ENCODE measurements around the gene C12orf57. TPM values are rescaled to one million over a fixed set of nuclear protein-coding genes. Genes with fewer than 3 reads are reported as not detected.

The C12orf57 gene
- total RNA-seq, 5 donors from 2014 or later (not counting 1 experiment from before 2014, with no cell fraction given), result 256 to 466 (median 412) TPM

DNA sequence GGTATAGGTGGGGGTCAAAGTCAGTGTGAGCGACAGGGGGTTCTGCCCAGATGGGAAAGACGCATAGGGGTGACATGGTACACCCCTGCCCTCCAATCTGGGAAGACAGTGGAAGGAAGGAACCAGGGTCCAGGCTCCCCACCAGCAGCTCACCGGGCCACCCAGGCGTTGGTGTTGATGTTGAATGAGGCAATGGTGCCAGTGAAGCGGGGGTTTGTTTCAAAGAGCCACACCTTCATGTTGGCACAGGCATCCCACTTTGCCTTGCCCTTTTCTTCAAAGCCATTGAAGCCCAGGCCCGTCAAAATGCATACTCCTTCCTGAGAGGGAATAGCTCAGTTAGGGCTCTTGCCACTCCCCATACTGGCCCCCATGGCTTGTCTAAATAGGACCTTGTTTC is 34.4 kb downstream of the C12orf57 start:
- no peak overlapping the region for H3K4me3 ChIP-seq (ENCODE audit: control insufficient read depth in 1 of 2, extremely low read depth in 1 of 2, low read length in 1 of 2)
- peaks cover 15 to 91% of the 10 kb centered on the region in 2 donors for H3K36me3 ChIP-seq (ENCODE audit: control insufficient read depth in 2 of 2, extremely low read depth in 1 of 2, insufficient read depth in 1 of 2, low read length in 1 of 2)
- H3K4me1 ChIP-seq (ENCODE audit: control insufficient read depth in 1 of 2, extremely low read depth in 1 of 2, insufficient read depth in 2 of 2, low read length in 2 of 2), result no peaks in the 10 kb centered on the region
- peaks cover 0 to 4% (median 3%) of the 10 kb centered on the region in 3 donors for H3K4me1 Mint-ChIP-seq
- H3K9me3 Mint-ChIP-seq, result no peaks in the 10 kb centered on the region
- no peaks in the 10 kb centered on the region for H3K27me3 Mint-ChIP-seq
- DNase-seq (no peak), ATAC-seq (replicated peaks in 1 of 4) (no peak)
- no peak overlapping the region for H3K4me3 Mint-ChIP-seq
- H3K36me3 Mint-ChIP-seq, result peaks cover 41% of the 10 kb centered on the region
- no peak overlapping the region for H3K27ac Mint-ChIP-seq
- WGBS (ENCODE audit: insufficient coverage), result 87% methylated on average over 3 of the region's 6 CpGs
- no peaks in the 10 kb centered on the region for H3K9me3 ChIP-seq
- POLR2A ChIA-PET, result no interaction called here
- CTCF ChIA-PET, result interaction anchor here (0.6 kb wide), 2 partner anchors 40 to 116 kb away, joined by 4 read pairs; partner anchors contain the start of gene LPCAT3 (in 1 of the 2)
- no peak overlapping the region for H3K27ac ChIP-seq (ENCODE audit: low read length)
- H3K27me3 ChIP-seq (replicated peaks in 1 of 2; ENCODE audit: control insufficient read depth in 2 of 2, extremely low read depth in 1 of 2, insufficient read depth in 2 of 2, low read length in 1 of 2), result no peaks in the 10 kb centered on the region

DNA sequence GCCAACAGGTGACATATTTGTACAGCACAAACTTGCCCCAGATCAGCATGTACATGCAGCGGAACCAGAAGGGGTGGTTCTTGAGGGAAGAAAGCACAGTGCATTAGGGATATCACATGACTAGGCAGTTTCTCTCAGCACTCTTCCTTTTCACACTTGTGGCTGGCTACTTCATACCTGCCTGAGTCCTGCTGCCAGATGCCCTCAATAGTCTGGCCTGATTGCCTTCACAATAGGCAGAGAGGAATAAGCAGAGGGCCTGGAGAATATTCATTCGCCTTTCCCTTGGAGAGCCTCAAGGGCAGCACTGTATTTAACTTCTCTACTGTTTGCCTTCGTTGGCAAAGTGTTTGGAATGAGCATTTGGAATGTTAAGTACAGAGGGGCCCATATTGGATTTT is 34.8 kb downstream of the C12orf57 start:
- POLR2A ChIA-PET, result no interaction called here
- Mint-ChIP-seq H3K4me3 (no peak overlapping the region), H3K27ac (no peak overlapping the region), H3K4me1 (peaks cover 0 to 3% (median 3%) of the 10 kb centered on the region in 3 donors), H3K27me3 (no peaks in the 10 kb centered on the region), H3K9me3 (no peaks in the 10 kb centered on the region), H3K36me3 (peaks cover 43% of the 10 kb centered on the region)
- Histone ChIP-seq H3K36me3 (ENCODE audit: control insufficient read depth in 2 of 2, extremely low read depth in 1 of 2, insufficient read depth in 1 of 2, low read length in 1 of 2) (peaks cover 13 to 93% of the 10 kb centered on the region in 2 donors), H3K4me1 (ENCODE audit: control insufficient read depth in 1 of 2, extremely low read depth in 1 of 2, insufficient read depth in 2 of 2, low read length in 2 of 2) (no peaks in the 10 kb centered on the region), H3K27ac (ENCODE audit: low read length) (no peak overlapping the region), H3K9me3 (no peaks in the 10 kb centered on the region), H3K4me3 (ENCODE audit: control insufficient read depth in 1 of 2, extremely low read depth in 1 of 2, low read length in 1 of 2) (no peak overlapping the region), H3K27me3 (replicated peaks in 1 of 2; ENCODE audit: control insufficient read depth in 2 of 2, extremely low read depth in 1 of 2, insufficient read depth in 2 of 2, low read length in 1 of 2) (no peaks in the 10 kb centered on the region)
- no peak for ATAC-seq (replicated peaks in 1 of 4)
- DNase-seq, result no peak
- CTCF ChIA-PET, result interaction anchor here in 1 of 2 donors (0.6 kb wide), 1 partner anchor 116 kb away, joined by 4 read pairs; no protein-coding TSS in a partner anchor
- WGBS (ENCODE audit: insufficient coverage), result 86% methylated on average over 1 of the region's 3 CpGs

- peaks cover 13 to 89% of the 10 kb centered on the region in 2 donors for H3K36me3 ChIP-seq (ENCODE audit: control insufficient read depth in 2 of 2, extremely low read depth in 1 of 2, insufficient read depth in 1 of 2, low read length in 1 of 2)
These were observed 35.2 kb downstream of the C12orf57 start for GRCh38 chr12:6979021-6979420.

DNA sequence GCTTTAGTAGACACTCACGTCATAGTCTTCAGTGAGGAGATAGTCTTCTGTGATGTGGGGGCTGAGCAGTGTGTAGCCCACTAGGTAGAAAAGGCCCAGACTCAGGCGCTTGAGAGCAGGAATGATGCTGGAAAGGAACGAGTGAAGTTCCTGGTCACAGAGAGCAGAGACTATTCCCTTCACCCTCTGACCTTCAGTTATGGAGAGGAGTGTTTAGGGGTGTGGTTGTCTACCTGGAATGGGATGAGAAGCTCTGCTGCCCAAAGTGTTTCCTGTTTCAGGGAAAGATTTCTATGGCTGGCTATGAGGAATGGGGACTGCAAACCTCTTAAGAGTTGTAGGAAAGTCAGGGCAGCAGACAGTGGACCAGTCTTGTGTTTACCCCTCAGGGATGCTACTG is 35.6 kb downstream of the C12orf57 start:
- POLR2A ChIA-PET, result no interaction called here

More at GRCh38 chr12:6979021-6979420, 35.2 kb downstream of the C12orf57 start:
- H3K27ac ChIP-seq (ENCODE audit: low read length), result no peak overlapping the region
- no peak overlapping the region for H3K4me3 ChIP-seq (ENCODE audit: control insufficient read depth in 1 of 2, extremely low read depth in 1 of 2, low read length in 1 of 2)
- no peaks in the 10 kb centered on the region for H3K27me3 ChIP-seq (replicated peaks in 1 of 2; ENCODE audit: control insufficient read depth in 2 of 2, extremely low read depth in 1 of 2, insufficient read depth in 2 of 2, low read length in 1 of 2)
- H3K9me3 ChIP-seq, result no peaks in the 10 kb centered on the region
- ChIA-PET CTCF (no interaction called here), POLR2A (no interaction called here)
- H3K27me3 Mint-ChIP-seq, result no peaks in the 10 kb centered on the region
- peak overlapping the region in 1 of 2 donors; percentile 48 for H3K27ac Mint-ChIP-seq
- peaks cover 43% of the 10 kb centered on the region for H3K36me3 Mint-ChIP-seq
- no peak overlapping the region for H3K4me3 Mint-ChIP-seq
- H3K4me1 Mint-ChIP-seq, result no peaks in the 10 kb centered on the region
- DNase-seq, result no peak
- no peak for ATAC-seq (replicated peaks in 1 of 4)
- 89% methylated on average over 4 of the region's 6 CpGs for WGBS (ENCODE audit: insufficient coverage)
- H3K4me1 ChIP-seq (ENCODE audit: control insufficient read depth in 1 of 2, extremely low read depth in 1 of 2, insufficient read depth in 2 of 2, low read length in 2 of 2), result no peaks in the 10 kb centered on the region
- no peaks in the 10 kb centered on the region for H3K9me3 Mint-ChIP-seq

GRCh38 chr12:6980075-6980474 is 36.3 kb downstream of the C12orf57 start:
- Histone ChIP-seq H3K4me1 (ENCODE audit: control insufficient read depth in 1 of 2, extremely low read depth in 1 of 2, insufficient read depth in 2 of 2, low read length in 2 of 2) (no peaks in the 10 kb centered on the region), H3K27ac (ENCODE audit: low read length) (no peak overlapping the region), H3K27me3 (replicated peaks in 1 of 2; ENCODE audit: control insufficient read depth in 2 of 2, extremely low read depth in 1 of 2, insufficient read depth in 2 of 2, low read length in 1 of 2) (no peaks in the 10 kb centered on the region), H3K9me3 (no peaks in the 10 kb centered on the region), H3K4me3 (ENCODE audit: control insufficient read depth in 1 of 2, extremely low read depth in 1 of 2, low read length in 1 of 2) (no peak overlapping the region), H3K36me3 (ENCODE audit: control insufficient read depth in 2 of 2, extremely low read depth in 1 of 2, insufficient read depth in 1 of 2, low read length in 1 of 2) (peaks cover 13 to 85% of the 10 kb centered on the region in 2 donors)
- no peaks in the 10 kb centered on the region for H3K4me1 Mint-ChIP-seq
- H3K27ac Mint-ChIP-seq, result no peak overlapping the region
- no peak overlapping the region for H3K4me3 Mint-ChIP-seq
- no peak for ATAC-seq (replicated peaks in 1 of 4)
- 100% methylated on average over 2 of the region's 4 CpGs for WGBS (ENCODE audit: insufficient coverage)
- DNase-seq, result no peak
- peaks cover 40% of the 10 kb centered on the region for H3K36me3 Mint-ChIP-seq
- POLR2A ChIA-PET, result no interaction called here
- CTCF ChIA-PET, result no interaction called here
- H3K9me3 Mint-ChIP-seq, result no peaks in the 10 kb centered on the region
- H3K27me3 Mint-ChIP-seq, result no peaks in the 10 kb centered on the region

More for the DNA sequence above, 35.6 kb downstream of the C12orf57 start:
- no peak for ATAC-seq (replicated peaks in 1 of 4)
- H3K27ac ChIP-seq (ENCODE audit: low read length), result no peak overlapping the region
- WGBS (ENCODE audit: insufficient coverage), result no CpG with 5 or more reads among the region's 3 CpGs
- no peaks in the 10 kb centered on the region for H3K27me3 Mint-ChIP-seq
- H3K4me3 ChIP-seq (ENCODE audit: control insufficient read depth in 1 of 2, extremely low read depth in 1 of 2, low read length in 1 of 2), result no peak overlapping the region
- H3K4me1 Mint-ChIP-seq, result no peaks in the 10 kb centered on the region
- H3K9me3 ChIP-seq, result no peaks in the 10 kb centered on the region
- H3K4me1 ChIP-seq (ENCODE audit: control insufficient read depth in 1 of 2, extremely low read depth in 1 of 2, insufficient read depth in 2 of 2, low read length in 2 of 2), result no peaks in the 10 kb centered on the region
- peaks cover 13 to 89% of the 10 kb centered on the region in 2 donors for H3K36me3 ChIP-seq (ENCODE audit: control insufficient read depth in 2 of 2, extremely low read depth in 1 of 2, insufficient read depth in 1 of 2, low read length in 1 of 2)
- H3K9me3 Mint-ChIP-seq, result no peaks in the 10 kb centered on the region
- DNase-seq, result no peak
- H3K27me3 ChIP-seq (replicated peaks in 1 of 2; ENCODE audit: control insufficient read depth in 2 of 2, extremely low read depth in 1 of 2, insufficient read depth in 2 of 2, low read length in 1 of 2), result no peaks in the 10 kb centered on the region
- CTCF ChIA-PET, result no interaction called here
- H3K27ac Mint-ChIP-seq, result peak overlapping the region in 1 of 2 donors; percentile 48
- peaks cover 42% of the 10 kb centered on the region for H3K36me3 Mint-ChIP-seq
- H3K4me3 Mint-ChIP-seq, result no peak overlapping the region

DNA sequence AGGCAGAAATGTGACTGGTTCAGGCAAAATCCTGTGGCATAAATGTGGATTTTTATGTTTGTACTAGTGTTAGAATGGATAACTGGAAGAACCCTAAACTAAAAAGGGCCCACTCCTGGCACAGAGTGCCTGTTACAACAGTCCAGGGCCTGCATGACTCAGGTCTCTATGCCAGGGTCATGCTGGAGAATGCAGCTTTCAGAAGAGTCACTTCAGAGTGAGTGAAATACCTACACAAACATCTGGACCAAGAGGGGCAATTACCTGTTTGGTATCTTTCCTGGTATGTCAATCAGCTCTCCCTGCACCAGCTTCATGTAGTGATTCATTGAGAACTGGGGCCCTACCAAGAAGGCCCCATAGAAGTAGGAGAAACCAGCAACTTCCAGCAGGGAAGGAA is 36.9 kb downstream of the C12orf57 start:
- no peak overlapping the region for H3K4me3 ChIP-seq (ENCODE audit: control insufficient read depth in 1 of 2, extremely low read depth in 1 of 2, low read length in 1 of 2)
- H3K36me3 ChIP-seq (ENCODE audit: control insufficient read depth in 2 of 2, extremely low read depth in 1 of 2, insufficient read depth in 1 of 2, low read length in 1 of 2), result peaks cover 13 to 78% of the 10 kb centered on the region in 2 donors
- Mint-ChIP-seq H3K36me3 (peaks cover 39% of the 10 kb centered on the region), H3K4me3 (no peak overlapping the region), H3K27me3 (no peaks in the 10 kb centered on the region), H3K9me3 (no peaks in the 10 kb centered on the region), H3K27ac (no peak overlapping the region), H3K4me1 (no peaks in the 10 kb centered on the region)
- H3K4me1 ChIP-seq (ENCODE audit: control insufficient read depth in 1 of 2, extremely low read depth in 1 of 2, insufficient read depth in 2 of 2, low read length in 2 of 2), result no peaks in the 10 kb centered on the region
- ChIA-PET CTCF (no interaction called here), POLR2A (no interaction called here)
- ATAC-seq (replicated peaks in 1 of 4), result no peak
- DNase-seq, result no peak
- no peak overlapping the region for H3K27ac ChIP-seq (ENCODE audit: low read length)
- H3K27me3 ChIP-seq (replicated peaks in 1 of 2; ENCODE audit: control insufficient read depth in 2 of 2, extremely low read depth in 1 of 2, insufficient read depth in 2 of 2, low read length in 1 of 2), result no peaks in the 10 kb centered on the region
- no peaks in the 10 kb centered on the region for H3K9me3 ChIP-seq

Measured in T-cell (primary cell).